Parathyroid adenoma (tissue), 2 donors: ENCODE measurements around the gene CSTPP1.

ENCODE experiments used
- H2AFZ ChIP-seq: fragments of 300-600 bp; sonication (generic); one replicate; pipeline ENCODE4 v1.7.0; 2017; ENCODE audit warnings: antibody characterized with exemption, mild to moderate bottlenecking
- H3K27ac ChIP-seq: fragments of 300-600 bp; sonication (generic); one replicate; pipeline ENCODE4 v1.7.0; 2017
- H3K27me3 ChIP-seq: fragments of 300-600 bp; sonication (generic); one replicate; pipeline ENCODE4 v1.7.0; 2017; ENCODE audit warnings: low read length; ENCODE audit not compliant: control insufficient read depth, insufficient read depth
- H3K36me3 ChIP-seq: fragments of 300-600 bp; sonication (generic); one replicate; pipeline ENCODE4 v1.7.0; 2017; ENCODE audit warnings: low read length; ENCODE audit not compliant: control insufficient read depth, insufficient read depth
- H3K4me1 ChIP-seq: fragments of 300-600 bp; sonication (generic); one replicate; pipeline ENCODE4 v1.7.0; 2017; ENCODE audit warnings: control low read depth
- H3K4me2 ChIP-seq: fragments of 300-600 bp; sonication (generic); one replicate; pipeline ENCODE4 v1.7.0; 2017; ENCODE audit warnings: low read length
- H3K4me3 ChIP-seq: fragments of 300-600 bp; sonication (generic); one replicate; pipeline ENCODE4 v1.7.0; 2017; ENCODE audit warnings: low read depth, low read length
- H3K79me2 ChIP-seq: fragments of 300-600 bp; sonication (generic); one replicate; pipeline ENCODE4 v1.7.0; 2017; ENCODE audit warnings: control low read depth
- H3K9ac ChIP-seq: fragments of 300-600 bp; sonication (generic); one replicate; pipeline ENCODE4 v1.7.0; 2017; ENCODE audit warnings: mild to moderate bottlenecking
- H3K9me3 ChIP-seq: fragments of 300-600 bp; sonication (generic); one replicate; pipeline ENCODE4 v1.7.0; 2017; ENCODE audit warnings: low read length; ENCODE audit not compliant: control insufficient read depth
- CTCF ChIP-seq: fragments of 300-600 bp; sonication (generic); IDR thresholded peaks from one replicate; pipeline ENCODE4 v1.7.0; 2017; ENCODE audit warnings: antibody characterized with exemption, mild to moderate bottlenecking
- donor health status: primary hyperparathyroidism.

The CSTPP1 gene

GRCh38 chr11:47156333-47156732 lies 219.8 kb downstream of the CSTPP1 start:
- TF ChIP-seq CTCF = no peak
- no peaks in the 10 kb centered on the region for H3K36me3 ChIP-seq
- no peak overlapping the region for H3K27ac ChIP-seq

GRCh38 chr11:47156951-47157350 lies 220.4 kb downstream of the CSTPP1 start:
- Histone ChIP-seq H3K4me3 (no peak overlapping the region), H3K27ac (no peak overlapping the region), H2AFZ (no peak overlapping the region), H3K27me3 (no peaks in the 10 kb centered on the region), H3K9me3 (no peaks in the 10 kb centered on the region), H3K9ac (no peak overlapping the region), H3K4me1 (no peaks in the 10 kb centered on the region), H3K36me3 (no peaks in the 10 kb centered on the region), H3K79me2 (no peaks in the 10 kb centered on the region), H3K4me2 (no peak overlapping the region)
- no peak for TF ChIP-seq CTCF

More at GRCh38 chr11:47156333-47156732, 219.8 kb downstream of the CSTPP1 start:
- H3K4me3 ChIP-seq = no peak overlapping the region
- H3K9me3 ChIP-seq = no peaks in the 10 kb centered on the region
- no peaks in the 10 kb centered on the region for H3K27me3 ChIP-seq
- no peaks in the 10 kb centered on the region for H3K79me2 ChIP-seq
- no peaks in the 10 kb centered on the region for H3K4me1 ChIP-seq
- H3K4me2 ChIP-seq = no peak overlapping the region
- H2AFZ ChIP-seq = no peak overlapping the region
- H3K9ac ChIP-seq = no peak overlapping the region

GRCh38 chr11:47157805-47158204 lies 221.2 kb downstream of the CSTPP1 start:
- TF ChIP-seq CTCF = no peak
- H3K9me3 ChIP-seq = no peaks in the 10 kb centered on the region
- no peak overlapping the region for H3K4me2 ChIP-seq
- no peaks in the 10 kb centered on the region for H3K36me3 ChIP-seq
- no peak overlapping the region for H3K27ac ChIP-seq
- H3K9ac ChIP-seq = no peak overlapping the region
- no peaks in the 10 kb centered on the region for H3K27me3 ChIP-seq
- H3K79me2 ChIP-seq = no peaks in the 10 kb centered on the region
- H3K4me1 ChIP-seq = no peaks in the 10 kb centered on the region
- no peak overlapping the region for H2AFZ ChIP-seq
- H3K4me3 ChIP-seq = no peak overlapping the region

- H3K4me3 ChIP-seq = no peak overlapping the region
- H3K9ac ChIP-seq = no peak overlapping the region
Observed at GRCh38 chr11:47158242-47158641, 221.7 kb downstream of the CSTPP1 start.

More at GRCh38 chr11:47158242-47158641, 221.7 kb downstream of the CSTPP1 start:
- no peaks in the 10 kb centered on the region for H3K27me3 ChIP-seq
- TF ChIP-seq CTCF = no peak
- no peaks in the 10 kb centered on the region for H3K36me3 ChIP-seq
- no peaks in the 10 kb centered on the region for H3K4me1 ChIP-seq
- no peak overlapping the region for H3K27ac ChIP-seq
- H2AFZ ChIP-seq = no peak overlapping the region
- no peaks in the 10 kb centered on the region for H3K9me3 ChIP-seq
- no peaks in the 10 kb centered on the region for H3K79me2 ChIP-seq
- H3K4me2 ChIP-seq = no peak overlapping the region
